HepG2 (cell line): Measurements from ENCODE around the gene GPX2. TPM values are rescaled to one million over a fixed set of nuclear protein-coding genes. Genes with fewer than 3 reads are reported as not detected.

ENCODE experiments used
- CHCHD3 ChIP-seq: sonication (generic); formaldehyde crosslinking; IDR thresholded peaks from 2 replicates; pipeline ENCODE4 v1.8.0; 2022; ENCODE audit warnings: mild to moderate bottlenecking, missing genetic modification reagents, moderate library complexity
- DZIP1 ChIP-seq: sonication (generic); formaldehyde crosslinking; IDR thresholded peaks from 2 replicates; pipeline ENCODE4 v1.5.0; 2020; ENCODE audit warnings: mild to moderate bottlenecking, missing genetic modification reagents
- ELF4 ChIP-seq: sonication (generic); formaldehyde crosslinking; IDR thresholded peaks from 2 replicates; pipeline ENCODE4 v1.5.0; 2020; ENCODE audit warnings: missing genetic modification reagents, mild to moderate bottlenecking, moderate library complexity, borderline replicate concordance
- GABPA ChIP-seq, 2 experiments: IDR thresholded peaks; 2 replicates each; pipeline ENCODE4 v1.6.1; 2011 to 2016; ENCODE audit warnings: low read depth in 2 of 2, low read length in 1 of 2, missing biosample characterization in 1 of 2, missing genetic modification characterization in 1 of 2
- GATAD1 ChIP-seq: IDR thresholded peaks from 2 replicates; pipeline ENCODE4 v1.6.1; 2016; ENCODE audit warnings: missing genetic modification reagents, missing compliant biosample characterization
- HBP1 ChIP-seq: IDR thresholded peaks from 2 replicates; pipeline ENCODE4 v1.6.1; 2016; ENCODE audit warnings: low read depth, control low read depth
- POLR2AphosphoS5 ChIP-seq: IDR thresholded peaks from 2 replicates; pipeline ENCODE4 v1.6.1; 2012; ENCODE audit warnings: low read depth, low read length
- TCF7 ChIP-seq: sonication (generic); IDR thresholded peaks from 2 replicates; pipeline ENCODE4 v1.6.1; 2016; ENCODE audit warnings: antibody characterized with exemption, low read depth
- XRCC5 ChIP-seq: fragments of 200-400 bp; formaldehyde crosslinking; optimal IDR thresholded peaks from 2 replicates; pipeline ENCODE3; 2017; ENCODE audit warnings: mild to moderate bottlenecking, low read length
- ZBTB42 ChIP-seq: sonication (generic); formaldehyde crosslinking; IDR thresholded peaks from 2 replicates; pipeline ENCODE4 v1.5.0; 2020; ENCODE audit warnings: mild to moderate bottlenecking, missing genetic modification reagents
- ZNF598 ChIP-seq: sonication (generic); formaldehyde crosslinking; IDR thresholded peaks from 2 replicates; pipeline ENCODE4 v1.5.1; 2020; ENCODE audit warnings: mild to moderate bottlenecking, missing genetic modification reagents, borderline replicate concordance
- ZNF784 ChIP-seq: sonication (generic); formaldehyde crosslinking; IDR thresholded peaks from 2 replicates; pipeline ENCODE4 v1.5.1; 2020; ENCODE audit warnings: missing genetic modification reagents, mild to moderate bottlenecking, borderline replicate concordance
- polyA plus RNA-seq, 8 experiments: library from polyadenylated mRNA; depleted of rRNA in 3 of 8; stranded (reverse) in 7 of 8; unstranded in 1 of 8; fragments of >200 nt; fragmentation: Illumina TruSeq in 4 of 8; extraction: Trizol in 4 of 8; gene quantifications; 2 replicates each; pipeline versions ENCODE4 v1.2.1 to v1.2.3, GENCODE V29; 2011 to 2016; ENCODE audit warnings: low read depth in 4 of 8, missing spikeins in 1 of 8, mixed read lengths in 1 of 8; ENCODE audit not compliant: insufficient read depth in 1 of 8
- total RNA-seq, 5 experiments: library from RNA; depleted of rRNA; stranded (reverse); fragments of >200 nt; fragmentation: Illumina TruSeq; extraction: Trizol; gene quantifications; 2 replicates each; pipeline ENCODE4 v1.2.3, GENCODE V29; 2016; ENCODE audit warnings: low read depth in 1 of 5
- TF ChIP-seq, protein P1 (sequence below): sonication (generic); formaldehyde crosslinking; IDR thresholded peaks from 2 replicates; pipeline ENCODE4 v1.9.0; 2021; ENCODE audit warnings: missing genetic modification reagents, borderline replicate concordance
- TF ChIP-seq, protein P2 (sequence below): sonication (generic); formaldehyde crosslinking; IDR thresholded peaks from 2 replicates; pipeline ENCODE4 v1.4.0; 2020; ENCODE audit warnings: mild to moderate bottlenecking, missing genetic modification reagents
- TF ChIP-seq, protein P3 (sequence below): sonication (generic); formaldehyde crosslinking; IDR thresholded peaks from 2 replicates; pipeline ENCODE4 v1.8.0; 2022; ENCODE audit warnings: mild to moderate bottlenecking, missing genetic modification reagents; ENCODE audit not compliant: insufficient replicate concordance

Gene GPX2
- total and polyA plus RNA-seq, 2 of the 13 experiments (the other 11 are each of a cell fraction or from before 2014, with no cell fraction given): 526 to 674 TPM

GRCh38 chr14:64914237-64915028 is 28.1 kb downstream of the GPX2 start, which contains the start of gene CHURC1 (continued):
- TF ChIP-seq, protein P1, sequence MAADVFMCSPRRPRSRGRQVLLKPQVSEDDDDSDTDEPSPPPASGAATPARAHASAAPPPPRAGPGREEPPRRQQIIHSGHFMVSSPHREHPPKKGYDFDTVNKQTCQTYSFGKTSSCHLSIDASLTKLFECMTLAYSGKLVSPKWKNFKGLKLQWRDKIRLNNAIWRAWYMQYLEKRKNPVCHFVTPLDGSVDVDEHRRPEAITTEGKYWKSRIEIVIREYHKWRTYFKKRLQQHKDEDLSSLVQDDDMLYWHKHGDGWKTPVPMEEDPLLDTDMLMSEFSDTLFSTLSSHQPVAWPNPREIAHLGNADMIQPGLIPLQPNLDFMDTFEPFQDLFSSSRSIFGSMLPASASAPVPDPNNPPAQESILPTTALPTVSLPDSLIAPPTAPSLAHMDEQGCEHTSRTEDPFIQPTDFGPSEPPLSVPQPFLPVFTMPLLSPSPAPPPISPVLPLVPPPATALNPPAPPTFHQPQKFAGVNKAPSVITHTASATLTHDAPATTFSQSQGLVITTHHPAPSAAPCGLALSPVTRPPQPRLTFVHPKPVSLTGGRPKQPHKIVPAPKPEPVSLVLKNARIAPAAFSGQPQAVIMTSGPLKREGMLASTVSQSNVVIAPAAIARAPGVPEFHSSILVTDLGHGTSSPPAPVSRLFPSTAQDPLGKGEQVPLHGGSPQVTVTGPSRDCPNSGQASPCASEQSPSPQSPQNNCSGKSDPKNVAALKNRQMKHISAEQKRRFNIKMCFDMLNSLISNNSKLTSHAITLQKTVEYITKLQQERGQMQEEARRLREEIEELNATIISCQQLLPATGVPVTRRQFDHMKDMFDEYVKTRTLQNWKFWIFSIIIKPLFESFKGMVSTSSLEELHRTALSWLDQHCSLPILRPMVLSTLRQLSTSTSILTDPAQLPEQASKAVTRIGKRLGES (CRISPR knock-in tag): no peak
- TF ChIP-seq ZBTB42 (CRISPR knock-in tag) (0 out of 2 replicates have a peak, but pooled peaks have one; percentile 41), CHCHD3 (no peak), GABPA (IDR thresholded peaks at IDR 0.05; ENCODE audit: low read depth, low read length) (no peak), GABPA (CRISPR knock-in tag; IDR thresholded peaks at IDR 0.05; ENCODE audit: low read depth) (peak; percentile 55), POLR2AphosphoS5 (peak; percentile 96), GATAD1 (CRISPR knock-in tag) (peak; percentile 86), ZNF784 (CRISPR knock-in tag) (no peak), DZIP1 (peak; percentile 82; the same call in 1 of the 2 replicates), ELF4 (CRISPR knock-in tag) (peak; percentile 86; the same call in 1 of the 2 replicates), TCF7 (no peak), HBP1 (0 out of 2 replicates have a peak, but pooled peaks have one; percentile 64), ZNF598 (CRISPR knock-in tag) (0 out of 2 replicates have a peak, but pooled peaks have one; percentile 42), XRCC5 (peak; percentile 18)
- TF ChIP-seq, protein P2, sequence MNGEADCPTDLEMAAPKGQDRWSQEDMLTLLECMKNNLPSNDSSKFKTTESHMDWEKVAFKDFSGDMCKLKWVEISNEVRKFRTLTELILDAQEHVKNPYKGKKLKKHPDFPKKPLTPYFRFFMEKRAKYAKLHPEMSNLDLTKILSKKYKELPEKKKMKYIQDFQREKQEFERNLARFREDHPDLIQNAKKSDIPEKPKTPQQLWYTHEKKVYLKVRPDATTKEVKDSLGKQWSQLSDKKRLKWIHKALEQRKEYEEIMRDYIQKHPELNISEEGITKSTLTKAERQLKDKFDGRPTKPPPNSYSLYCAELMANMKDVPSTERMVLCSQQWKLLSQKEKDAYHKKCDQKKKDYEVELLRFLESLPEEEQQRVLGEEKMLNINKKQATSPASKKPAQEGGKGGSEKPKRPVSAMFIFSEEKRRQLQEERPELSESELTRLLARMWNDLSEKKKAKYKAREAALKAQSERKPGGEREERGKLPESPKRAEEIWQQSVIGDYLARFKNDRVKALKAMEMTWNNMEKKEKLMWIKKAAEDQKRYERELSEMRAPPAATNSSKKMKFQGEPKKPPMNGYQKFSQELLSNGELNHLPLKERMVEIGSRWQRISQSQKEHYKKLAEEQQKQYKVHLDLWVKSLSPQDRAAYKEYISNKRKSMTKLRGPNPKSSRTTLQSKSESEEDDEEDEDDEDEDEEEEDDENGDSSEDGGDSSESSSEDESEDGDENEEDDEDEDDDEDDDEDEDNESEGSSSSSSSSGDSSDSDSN (CRISPR knock-in tag): no peak; the same call in 1 of the 2 replicates
- TF ChIP-seq, protein P3, sequence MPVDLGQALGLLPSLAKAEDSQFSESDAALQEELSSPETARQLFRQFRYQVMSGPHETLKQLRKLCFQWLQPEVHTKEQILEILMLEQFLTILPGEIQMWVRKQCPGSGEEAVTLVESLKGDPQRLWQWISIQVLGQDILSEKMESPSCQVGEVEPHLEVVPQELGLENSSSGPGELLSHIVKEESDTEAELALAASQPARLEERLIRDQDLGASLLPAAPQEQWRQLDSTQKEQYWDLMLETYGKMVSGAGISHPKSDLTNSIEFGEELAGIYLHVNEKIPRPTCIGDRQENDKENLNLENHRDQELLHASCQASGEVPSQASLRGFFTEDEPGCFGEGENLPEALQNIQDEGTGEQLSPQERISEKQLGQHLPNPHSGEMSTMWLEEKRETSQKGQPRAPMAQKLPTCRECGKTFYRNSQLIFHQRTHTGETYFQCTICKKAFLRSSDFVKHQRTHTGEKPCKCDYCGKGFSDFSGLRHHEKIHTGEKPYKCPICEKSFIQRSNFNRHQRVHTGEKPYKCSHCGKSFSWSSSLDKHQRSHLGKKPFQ (CRISPR knock-in tag): peak; percentile 58
